Stimulated activated CD8-positive, alpha-beta memory T cell treated with anti-CD3 and anti-CD28 coated beads, Interleukin-7, amount 100 ng/mL, for 48 hours (primary cell): ENCODE measurements around the gene ANXA6.

Experiments
- DNase-seq, 2 donors: peaks; one replicate each; pipeline ENCODE4 v3.0.0-alpha.2; 2020; ENCODE audit warnings: low read depth in 1 of 2; ENCODE audit errors: extremely low read depth in 1 of 2

Gene ANXA6

DNA sequence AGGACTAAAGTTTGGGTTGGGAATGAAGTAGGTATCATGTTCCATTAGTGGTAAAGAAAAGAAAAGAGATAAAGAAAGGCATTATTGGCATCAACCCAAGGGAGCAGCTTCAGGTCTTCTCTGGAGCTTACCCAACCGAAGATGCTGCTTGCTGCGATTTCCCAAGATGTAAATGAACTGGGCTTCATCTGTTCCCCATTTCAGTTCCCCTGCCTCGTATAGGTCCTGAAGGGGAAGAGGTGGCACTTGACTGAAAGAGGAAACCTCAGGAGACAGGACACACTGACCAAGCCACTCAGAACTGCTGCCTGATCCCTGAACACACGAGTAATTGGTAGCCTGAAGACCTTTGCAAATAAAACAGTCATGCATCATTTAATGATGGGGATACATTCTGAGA is 24.6 kb downstream of the ANXA6 start:
- no peak for DNase-seq

DNA sequence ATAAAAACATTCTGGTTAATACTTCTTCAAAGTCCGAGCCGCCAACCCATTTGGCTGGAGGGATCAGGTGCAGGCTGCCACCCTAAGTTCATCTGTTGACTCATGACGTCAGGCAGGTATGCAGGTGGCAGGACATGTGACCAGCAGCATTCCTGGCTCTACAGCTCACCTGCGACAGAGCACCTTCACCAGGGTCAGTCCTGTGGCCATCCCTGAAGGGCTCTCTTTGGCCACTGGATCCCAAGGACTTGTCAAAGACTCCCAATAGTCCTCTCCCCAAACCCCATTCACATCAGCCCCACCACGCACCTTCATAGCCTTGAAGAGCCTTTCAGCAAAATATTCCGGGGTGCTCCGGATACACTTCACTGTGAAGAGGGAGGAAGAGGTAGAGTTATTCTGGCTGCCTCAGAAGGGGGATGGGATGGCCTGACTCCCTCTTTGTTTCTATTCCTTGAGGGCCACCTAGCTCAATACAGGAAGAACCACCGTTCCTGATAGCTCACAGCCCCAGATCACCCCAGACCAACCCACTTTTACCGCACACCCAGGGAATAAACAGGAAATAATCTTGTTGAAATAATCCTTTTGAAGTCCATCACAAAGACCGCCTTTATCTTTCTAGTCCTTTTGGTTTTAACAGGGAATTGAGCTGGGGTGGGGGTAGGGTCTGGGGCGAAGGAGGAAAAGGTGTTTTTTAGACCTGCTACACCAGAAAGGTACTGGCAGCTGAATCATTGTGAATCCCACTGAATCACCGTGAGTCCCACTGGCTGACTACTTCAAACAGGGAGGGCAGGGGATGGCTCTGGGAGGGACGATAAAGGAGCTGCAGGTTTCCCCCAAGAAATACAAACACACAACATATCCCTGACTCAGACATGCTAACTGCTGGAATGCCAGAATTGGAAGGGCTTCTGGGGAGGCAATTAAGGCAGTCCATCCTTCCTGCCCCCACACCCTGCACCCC is 26.4 kb downstream of the ANXA6 start:
- DNase-seq = no peak

DNA sequence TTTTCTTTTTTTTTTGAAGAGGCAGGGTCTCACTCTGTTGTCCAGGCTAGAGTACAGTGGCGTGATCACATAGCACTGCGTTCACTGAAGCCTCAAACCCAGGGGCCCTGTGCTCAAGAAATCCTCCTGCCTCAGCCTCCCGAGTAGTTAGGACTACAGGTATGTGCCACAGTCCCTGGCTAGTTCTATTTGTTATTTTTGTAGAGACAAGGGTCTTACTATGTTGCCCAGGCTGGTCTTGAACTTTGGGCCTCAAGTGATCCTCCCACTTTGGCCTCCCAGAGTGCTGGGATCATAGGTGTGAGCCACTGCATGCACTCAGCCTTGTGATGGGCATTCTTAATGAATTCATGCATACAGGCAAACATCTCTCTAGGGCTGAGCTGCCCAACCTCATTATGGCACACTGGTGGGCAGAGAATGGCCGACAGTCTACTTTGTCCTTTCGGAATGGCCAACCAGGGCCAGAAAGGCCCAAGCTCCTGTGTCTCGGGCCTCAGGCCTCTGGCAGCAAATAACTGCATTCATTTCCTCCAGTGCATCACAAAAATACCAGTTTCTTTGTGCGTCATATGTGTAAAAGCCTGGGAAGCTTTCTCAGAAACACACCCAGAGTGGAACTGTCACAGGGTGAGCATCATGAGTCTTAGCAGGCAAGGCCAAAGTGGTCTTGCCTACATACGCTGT is 27.2 kb downstream of the ANXA6 start:
- DNase-seq = no peak

DNA sequence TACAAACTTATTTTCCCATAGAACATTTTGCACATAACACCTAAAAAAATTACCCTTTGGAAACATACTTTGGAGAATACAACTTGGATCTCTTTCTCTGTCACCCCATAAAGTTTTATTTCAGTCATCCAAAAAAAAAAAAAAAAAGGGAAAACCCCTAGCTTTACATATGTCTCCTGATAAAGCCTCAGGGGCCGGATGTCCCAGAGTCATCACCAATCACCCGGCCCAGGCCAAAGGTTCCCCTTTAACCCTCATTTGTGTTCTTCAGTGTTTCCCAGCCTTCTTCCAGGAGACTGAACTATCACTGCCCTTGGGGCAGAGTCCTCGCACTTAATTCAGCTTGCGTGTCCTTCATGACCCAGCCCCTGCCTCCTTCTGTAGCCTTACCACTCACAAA is 28.8 kb downstream of the ANXA6 start:
- DNase-seq = no peak

DNA sequence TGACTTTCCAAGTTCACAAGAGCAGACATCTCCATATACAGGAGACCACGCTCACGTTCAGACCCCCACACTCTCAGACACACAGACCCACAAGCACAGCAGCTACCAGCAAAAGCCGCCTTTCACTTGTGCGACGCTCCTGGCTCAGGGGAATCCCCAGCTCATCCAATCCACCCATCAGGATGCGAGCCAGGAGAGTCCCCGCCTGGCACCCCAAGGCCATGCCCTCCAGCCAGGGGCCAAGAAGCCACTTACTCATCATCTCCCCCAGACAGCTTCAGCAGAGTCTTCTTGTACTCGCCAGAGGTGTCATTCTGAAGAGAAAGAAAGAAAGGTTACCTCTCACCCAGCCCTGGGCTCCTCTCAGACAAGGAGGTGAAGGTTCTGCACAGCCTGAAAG is 29.7 kb downstream of the ANXA6 start:
- DNase-seq = no peak

DNA sequence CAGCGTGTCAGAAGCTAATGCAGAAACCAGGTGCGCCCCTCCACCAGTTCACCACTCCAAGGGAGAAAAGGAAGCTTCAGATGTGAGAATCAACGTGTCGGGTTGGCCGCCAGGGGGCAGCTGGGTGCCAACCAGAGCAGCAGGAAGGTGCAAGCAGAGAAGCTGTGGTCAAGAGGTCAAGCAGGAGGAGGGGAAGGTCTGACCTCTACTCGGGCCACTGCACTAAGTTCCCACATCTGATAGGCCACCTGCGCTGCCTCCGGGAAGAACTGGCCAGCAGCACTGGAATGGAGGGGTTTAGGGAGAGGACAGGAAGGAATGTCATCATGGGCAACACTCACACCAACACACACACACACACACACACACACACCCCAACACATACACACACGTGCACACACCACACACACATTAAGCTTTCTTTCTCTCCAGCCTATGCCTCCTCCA is 31.4 kb downstream of the ANXA6 start:
- DNase-seq = peak; percentile 41 to 46

DNA sequence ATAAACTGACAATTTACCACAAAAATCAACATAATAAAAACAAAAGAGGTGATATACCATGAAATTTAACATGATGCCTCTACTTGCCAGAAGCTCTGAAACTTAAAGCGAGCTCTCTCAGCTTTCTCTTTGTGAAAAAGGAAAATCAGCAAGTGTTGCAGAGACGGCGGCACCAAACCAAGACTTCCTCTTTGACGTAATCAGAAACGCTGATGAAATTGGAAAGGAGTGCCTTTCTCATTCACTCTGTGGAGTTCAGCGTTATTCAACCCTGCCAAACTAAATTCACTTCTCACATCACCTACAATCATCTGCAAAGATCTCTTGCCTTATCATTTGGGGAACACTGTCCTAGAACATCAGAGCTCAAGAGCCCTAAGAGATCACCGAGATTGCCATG is 32.2 kb downstream of the ANXA6 start:
- DNase-seq = no peak

DNA sequence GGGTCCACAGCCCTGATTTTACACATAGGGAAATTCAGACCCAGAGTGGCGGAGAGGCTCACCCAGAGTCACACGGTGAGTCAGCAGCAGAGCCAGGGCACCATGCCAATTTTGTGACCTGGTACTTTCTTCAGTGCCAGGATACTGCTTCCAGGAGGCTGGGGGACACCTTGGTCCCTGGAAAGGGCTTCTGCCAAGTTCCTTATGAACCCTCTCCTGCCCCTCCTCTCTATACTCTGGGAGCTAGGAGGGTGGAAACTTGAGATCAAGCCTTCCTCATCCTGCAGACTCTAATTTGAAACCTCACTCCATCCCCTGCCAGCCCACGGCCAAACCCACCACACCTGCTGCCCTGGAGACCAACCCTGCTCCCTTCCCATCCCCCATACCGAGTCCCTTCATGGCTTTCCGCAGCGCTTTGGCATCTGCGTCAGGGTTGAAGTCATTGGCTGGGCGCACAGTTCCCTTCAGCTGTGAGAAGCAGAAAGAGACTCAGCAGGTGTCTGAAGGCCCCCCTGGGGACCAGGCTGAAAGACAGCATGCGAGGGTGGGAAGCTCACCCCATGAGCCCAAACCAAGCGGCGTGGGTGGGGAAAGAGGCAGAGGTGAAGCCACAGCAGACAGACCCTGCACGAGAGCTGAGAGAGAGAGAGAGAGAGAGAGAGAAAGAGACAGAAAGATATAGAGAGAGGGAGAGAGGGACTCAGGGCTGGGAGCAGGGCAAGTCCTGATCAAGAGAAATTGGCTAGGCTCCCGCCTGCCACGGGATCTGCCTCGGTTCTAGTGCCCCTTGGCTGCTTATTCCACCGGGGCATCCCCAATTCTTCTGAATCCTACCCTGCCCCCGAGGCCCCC is 33.5 kb downstream of the ANXA6 start:
- DNase-seq = peak; percentile 49 to 50

DNA sequence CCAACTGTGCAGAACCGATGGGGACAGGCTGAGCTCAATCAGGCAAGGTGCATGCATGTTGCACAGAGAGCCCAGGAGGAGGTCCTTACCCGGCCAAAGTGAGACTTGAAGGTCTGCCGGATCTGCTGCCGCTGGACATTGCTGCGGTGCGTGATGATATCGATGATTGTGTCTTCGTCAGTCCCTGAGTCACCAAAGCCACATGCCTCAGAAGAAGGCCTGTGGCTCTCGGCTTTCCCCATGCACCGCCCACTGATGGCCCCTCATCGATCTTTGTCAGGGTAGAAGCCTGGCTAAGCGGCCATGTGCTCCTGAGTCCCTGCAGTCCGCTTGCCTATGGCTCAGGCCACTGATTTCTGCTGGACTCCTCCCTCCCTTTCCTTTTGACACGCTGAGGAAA is 34.8 kb downstream of the ANXA6 start:
- no peak for DNase-seq

DNA sequence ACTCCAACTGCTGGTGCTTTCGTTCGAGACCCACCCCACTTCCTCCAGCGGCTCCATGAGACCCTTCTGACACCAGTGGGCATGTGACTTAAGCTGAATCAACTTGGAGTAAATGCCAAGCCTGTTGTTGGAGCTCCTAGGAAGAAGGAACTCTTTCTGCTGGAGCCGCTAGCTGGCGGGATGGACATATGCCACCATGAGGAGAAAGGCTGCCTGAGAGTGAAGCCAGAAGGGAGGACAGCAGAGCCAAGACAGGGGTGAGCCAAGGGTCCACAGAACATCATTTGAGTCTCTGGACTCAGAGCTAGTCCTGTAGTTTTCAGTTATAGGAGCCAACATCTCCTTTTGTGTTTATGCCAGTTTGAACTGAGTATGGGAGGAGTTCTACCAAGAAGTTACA is 35.9 kb downstream of the ANXA6 start:
- DNase-seq = no peak

DNA sequence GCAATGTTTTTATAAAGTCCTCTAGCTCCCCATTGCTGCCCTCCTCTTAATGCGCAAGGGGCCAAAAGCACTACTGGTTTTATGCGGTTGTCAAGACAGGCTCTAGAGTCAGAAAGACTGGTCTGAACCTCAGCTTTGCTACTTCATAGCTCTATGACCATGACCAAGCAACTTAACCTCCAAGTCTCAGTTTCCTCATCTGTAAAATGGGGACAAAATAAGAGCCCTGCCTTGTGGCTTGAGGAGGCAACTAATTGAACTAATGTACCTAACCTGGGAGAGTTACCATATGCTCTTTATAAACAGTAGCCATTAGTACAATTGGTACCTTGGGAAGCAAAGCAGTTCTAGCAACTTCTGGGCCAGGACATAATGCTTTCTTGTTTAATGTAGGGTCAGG is 36.5 kb downstream of the ANXA6 start:
- no peak for DNase-seq

DNA sequence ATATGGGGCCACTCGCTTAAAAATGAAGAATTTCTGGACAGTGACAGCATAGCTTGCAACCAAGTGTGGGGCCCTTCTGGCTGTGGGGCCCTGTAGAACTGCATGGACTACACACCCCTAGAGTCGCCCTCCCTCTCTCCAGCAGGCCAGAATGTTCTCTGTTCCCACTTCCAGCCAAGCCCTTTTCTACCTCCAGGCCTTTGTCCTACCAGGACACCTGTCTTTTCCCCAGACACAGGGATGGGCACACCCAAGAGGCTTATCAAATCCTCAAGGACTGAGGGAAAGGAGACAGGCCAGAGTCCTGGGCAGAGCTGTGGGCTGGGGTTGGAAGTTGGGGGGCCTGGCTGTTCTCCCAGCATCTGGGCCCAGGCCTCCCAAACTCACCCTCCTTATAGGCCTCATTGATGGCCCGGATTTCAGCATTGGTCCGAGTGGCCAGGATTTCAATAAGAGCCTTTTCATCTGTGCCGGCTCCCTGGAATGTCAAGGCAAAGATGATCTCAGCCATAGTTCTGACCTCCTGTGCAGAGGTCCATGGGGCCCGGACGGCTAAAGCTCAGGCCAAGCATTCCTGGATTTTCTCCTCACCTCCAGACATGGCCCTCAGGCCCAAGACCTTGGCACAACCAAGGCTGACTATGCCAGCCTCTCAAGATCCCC is 38.5 kb downstream of the ANXA6 start:
- DNase-seq = no peak

DNA sequence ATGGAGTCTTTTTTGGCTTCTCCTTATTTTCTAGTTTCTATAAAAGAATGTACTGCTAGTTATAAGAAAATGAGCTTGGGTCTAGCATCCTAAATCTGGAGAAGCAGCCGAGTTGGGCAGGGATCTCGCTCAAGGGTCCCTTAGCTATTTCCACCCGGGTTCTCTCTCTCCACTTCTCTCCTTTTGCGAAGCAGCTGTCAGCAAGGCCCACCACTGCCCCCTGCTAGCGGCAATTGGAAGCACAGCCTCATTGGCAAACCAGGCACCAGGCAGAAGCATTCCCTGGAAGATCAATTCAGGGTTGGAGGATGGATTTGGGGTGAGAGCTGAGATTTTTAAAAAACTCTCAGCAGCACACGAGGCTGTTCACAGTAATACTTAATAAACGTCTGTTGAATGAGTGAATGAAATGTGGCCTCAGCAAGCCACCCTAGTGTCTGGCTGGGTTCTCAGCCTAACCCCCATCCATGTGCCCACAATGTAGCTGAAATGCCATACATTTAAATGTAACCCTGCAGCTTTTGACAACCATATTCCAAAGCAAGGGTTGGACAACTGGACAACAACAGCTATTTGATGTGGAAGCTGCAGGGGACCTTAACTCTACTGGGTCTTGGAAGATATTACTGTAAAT is 42.2 kb downstream of the ANXA6 start:
- peak; percentile 36 to 50 for DNase-seq

DNA sequence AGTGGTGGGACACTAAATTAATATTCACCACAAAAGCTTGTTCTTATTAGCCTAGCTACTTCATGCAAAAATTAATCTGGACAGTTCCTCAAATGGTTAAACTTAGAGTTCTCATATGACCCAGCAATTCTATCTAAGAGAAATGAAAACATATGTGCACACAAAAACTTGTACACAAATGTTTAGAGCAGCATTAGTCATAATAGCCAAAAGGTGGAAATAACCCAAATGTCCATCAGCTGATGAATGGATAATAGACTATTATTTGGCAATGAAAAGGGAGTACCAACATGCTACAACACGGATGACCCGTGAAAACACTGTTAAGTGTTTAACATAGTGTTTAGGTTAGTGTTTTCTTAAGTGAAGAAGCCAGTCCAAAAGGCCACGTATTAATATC is 43.9 kb downstream of the ANXA6 start:
- no peak for DNase-seq

DNA sequence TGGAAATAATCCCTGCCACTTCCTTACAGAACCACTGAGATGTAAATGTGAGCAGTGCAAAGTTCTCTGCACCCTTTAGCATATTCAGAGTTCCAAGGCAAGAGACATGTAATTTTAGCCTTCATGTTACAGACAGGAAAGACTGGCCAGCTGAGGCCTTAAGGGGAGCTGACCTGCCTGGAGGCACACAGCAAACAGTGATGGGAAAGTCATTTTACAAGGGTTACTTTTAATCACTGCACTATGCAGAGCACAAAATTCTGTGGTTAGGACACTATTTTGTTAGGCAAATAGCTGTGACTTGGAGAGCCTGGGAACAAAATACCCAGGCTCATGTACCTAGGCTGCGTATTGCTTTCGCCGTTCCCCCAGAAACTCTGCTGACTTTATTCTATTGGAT is 46.6 kb downstream of the ANXA6 start:
- no peak for DNase-seq

DNA sequence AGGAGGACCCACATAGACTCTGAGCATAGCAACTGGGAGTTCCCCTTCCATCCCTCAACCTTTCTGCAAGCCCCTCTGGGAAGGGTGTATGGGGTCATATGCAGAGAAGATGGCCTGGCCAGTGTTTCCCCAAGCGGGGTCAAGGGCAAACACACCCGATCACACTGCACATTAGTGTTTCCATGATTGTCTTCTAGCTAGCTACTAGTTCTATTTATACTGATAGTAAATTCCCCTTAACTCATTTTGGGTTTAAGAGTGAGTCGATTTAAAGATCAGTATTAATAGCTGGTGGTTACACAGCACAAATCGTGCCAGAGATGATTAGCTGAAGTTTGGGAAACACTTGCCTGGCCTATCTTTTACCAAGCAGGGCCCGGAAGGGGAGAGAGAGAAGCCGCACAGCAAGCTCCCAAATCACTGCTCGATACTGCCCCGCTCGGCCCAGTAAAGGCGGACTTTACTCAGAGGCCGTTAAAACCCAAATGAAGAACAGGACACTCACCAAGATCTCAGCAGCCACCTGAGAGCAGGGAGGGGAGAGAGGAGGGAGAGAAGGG is 47.4 kb downstream of the ANXA6 start:
- DNase-seq = no peak

DNA sequence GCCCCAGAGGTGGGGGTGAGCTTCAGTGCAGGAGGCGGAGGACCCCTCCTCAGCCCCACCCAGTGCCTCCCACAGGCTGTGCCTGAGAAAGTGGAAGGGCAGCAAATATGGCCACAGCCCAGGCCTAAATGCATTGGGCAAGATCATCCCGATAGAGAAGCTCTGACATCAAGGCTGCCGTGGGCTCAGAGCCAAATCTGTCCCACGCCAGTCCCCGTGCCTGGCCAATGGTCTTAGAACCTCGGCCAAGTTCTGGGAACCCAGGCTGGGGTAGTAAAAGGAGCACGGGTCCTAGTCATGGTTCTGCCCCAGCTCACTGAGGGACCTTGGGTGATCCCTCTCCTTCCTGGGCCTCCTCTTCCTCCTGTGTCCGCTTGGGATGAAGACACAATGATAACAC is 49.0 kb downstream of the ANXA6 start:
- no peak for DNase-seq

DNA sequence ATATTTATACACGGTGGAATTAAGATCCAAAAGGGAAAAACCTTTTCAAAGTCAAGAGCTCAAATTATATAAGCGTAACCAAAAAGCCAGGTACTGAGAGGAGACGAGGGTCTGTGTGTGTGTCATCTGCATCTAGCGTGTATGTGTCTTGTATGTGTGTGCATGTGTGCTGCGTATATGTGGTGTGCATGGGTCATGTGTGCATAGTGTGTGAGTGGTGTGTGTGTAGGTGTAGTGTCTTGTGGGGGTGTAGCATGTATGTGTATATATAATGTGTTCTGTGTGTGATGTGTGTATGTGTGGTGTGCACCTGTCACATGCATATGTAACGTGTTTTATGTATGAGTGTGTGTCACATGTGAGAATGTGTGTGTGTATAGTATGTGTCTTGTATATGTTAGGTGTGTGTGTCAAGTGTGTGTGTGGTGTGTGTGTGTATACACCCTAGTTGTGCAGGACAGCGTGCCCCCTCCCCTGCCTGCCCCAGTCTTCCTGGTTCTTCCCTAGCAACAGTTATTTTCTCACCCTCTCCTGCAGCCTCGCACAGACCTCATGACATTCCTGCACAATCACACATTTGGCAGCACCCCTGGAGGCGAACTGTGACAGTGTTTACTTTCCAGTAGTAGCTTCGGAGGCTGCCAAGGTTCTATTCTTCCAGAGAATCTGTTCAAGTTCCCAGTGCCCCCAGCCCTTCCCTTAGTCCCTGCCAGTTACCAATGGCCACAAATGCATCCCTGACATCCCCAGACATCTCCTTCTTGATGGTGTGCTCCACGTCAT is 49.6 kb downstream of the ANXA6 start:
- DNase-seq = no peak

DNA sequence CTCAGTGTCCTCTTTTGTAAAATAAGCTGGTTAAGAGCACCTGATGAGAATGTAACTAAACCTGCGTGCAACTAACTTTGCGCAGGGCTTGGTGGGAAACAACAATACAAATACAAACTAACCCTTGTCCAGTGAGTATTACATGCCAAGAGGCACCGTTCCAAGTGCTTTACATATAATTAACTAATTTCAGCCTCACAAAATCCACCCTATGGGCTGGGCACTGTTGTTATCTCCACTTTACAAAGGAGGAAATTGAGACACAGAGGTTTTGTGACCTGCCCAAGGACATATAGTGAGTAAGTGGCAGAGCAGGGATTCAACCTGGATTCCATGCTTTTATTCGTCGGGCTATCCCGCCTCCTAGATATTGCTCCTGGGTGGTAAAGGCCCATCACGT is 50.5 kb downstream of the ANXA6 start:
- DNase-seq = no peak
